GM12891 (cell line): ENCODE measurements around the gene ATP13A4.

Source experiments
- PAX5 ChIP-seq: IDR thresholded peaks from 2 replicates; pipeline ENCODE4 v1.6.1; 2011; ENCODE audit warnings: low read length, moderate library complexity, mild to moderate bottlenecking; ENCODE audit not compliant: insufficient read depth, severe bottlenecking
- POLR2A ChIP-seq: IDR thresholded peaks from 2 replicates; pipeline ENCODE4 v1.6.1; 2011; ENCODE audit warnings: low read depth, low read length, control low read depth
- POLR2AphosphoS5 ChIP-seq: IDR thresholded peaks from 2 replicates; pipeline ENCODE4 v1.6.1; 2011; ENCODE audit warnings: low read depth, low read length, control low read depth
- POU2F2 ChIP-seq: IDR thresholded peaks from 2 replicates; pipeline ENCODE4 v1.6.1; 2011; ENCODE audit warnings: low read depth, mild to moderate bottlenecking, control low read depth, low read length, moderate library complexity
- SPI1 ChIP-seq: IDR thresholded peaks from 2 replicates; pipeline ENCODE4 v1.6.1; 2011; ENCODE audit warnings: low read depth, low read length, control low read depth
- TAF1 ChIP-seq: IDR thresholded peaks from 2 replicates; pipeline ENCODE4 v1.6.1; 2011; ENCODE audit warnings: low read depth, low read length, control low read depth

DNA sequence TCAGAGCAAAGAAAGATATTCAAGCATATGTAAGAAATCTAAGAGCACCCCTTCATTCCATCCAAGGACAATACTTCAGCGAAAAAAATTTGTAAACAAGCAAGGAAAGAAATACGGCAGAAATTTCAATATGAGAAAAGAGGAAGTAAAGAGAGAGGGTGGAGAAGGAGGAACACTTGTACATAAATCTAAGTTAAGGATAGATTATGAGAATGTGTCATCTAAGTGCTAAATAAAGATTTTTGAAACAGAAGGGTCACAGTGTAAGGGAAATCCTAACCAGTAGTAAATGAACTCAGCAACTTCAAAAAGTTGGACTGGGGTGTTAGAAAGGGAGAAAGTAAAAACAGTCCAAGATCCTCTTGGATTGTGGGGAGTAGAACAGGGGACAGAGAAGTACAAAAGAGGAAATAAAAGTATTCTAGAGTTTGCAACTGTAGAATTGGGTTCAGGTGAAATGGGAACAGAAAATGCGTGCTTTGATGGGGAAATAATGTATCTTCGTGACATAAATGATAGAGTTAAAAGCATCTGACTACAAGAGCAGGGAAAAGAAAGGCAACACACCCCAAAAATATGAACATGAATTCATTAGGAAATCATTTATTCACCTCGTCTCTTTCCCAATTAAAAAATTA, 107.6 kb downstream of the ATP13A4 start:
- TF ChIP-seq POLR2A (no peak), POLR2AphosphoS5 (no peak), PAX5 (no peak), POU2F2 (no peak), TAF1 (no peak), SPI1 (no peak)
